Measurements from ENCODE around the gene SPOCK1. TPM values are rescaled to one million over a fixed set of nuclear protein-coding genes. Genes with fewer than 3 reads are reported as not detected.

Gene SPOCK1
- total and polyA plus RNA-seq, 2 donors (not counting 3 experiments of a cell fraction or from before 2014, with no cell fraction given): 144 to 280 TPM

DNA sequence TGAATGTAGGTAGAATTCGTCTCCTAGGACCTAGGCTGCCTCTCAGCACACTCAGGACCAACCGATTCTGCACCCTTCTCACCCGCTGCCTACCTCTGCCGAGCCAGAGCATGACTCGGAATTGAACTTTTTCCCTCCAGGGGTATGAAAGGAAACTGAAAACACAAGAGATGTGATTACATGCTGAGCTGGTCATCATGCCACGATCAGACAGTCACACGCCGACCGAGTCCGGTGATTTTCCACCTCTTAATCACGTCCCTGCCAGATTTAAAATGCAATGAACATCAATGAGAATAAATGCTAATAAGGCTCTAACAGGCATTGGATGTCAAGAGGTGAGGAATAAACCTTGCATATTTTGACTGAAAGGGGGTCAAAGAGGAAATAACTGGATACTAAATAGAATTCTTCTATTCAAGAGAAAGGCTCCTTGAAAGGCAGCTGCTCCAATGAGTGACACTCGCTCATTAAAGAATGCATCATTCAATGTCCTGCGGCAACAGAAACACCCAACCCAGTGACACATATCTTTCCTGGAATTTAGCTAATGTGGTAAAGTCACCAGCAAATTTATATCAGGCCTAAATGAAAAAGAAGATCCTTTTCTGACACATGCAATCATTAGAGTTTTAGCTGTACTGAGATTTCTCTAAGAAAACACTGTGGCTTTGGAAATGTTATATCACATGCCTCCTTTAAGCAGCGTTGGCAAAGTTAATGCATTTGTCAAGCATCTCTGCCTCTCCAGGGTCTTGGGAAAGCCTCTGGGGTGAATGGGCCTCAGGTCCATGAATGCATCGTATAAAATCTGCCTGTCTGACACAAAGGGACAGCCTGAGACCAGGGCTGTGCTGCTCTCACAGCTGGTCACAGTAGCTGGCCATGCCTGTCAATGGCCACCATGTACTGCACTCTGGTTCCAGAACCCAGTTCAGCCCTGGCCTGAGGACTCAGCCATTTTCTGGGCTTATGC is 128.7 kb downstream of the SPOCK1 start:
- CTCF ChIA-PET: interaction anchor here (1.0 to 1.7 kb wide), 6 partner anchors 8 to 50 kb away, joined by 3 to 7 read pairs (median 4); no protein-coding TSS in a partner anchor
- BruUV-seq (replicated peaks): no TSS peak
- no peak overlapping the region for H3K27ac ChIP-seq (ENCODE audit: insufficient read depth, low read depth, low read length)
- H3K9ac ChIP-seq (replicated peaks; ENCODE audit: extremely low read depth, insufficient read depth, low read length): no peak overlapping the region
- no peaks in the 10 kb centered on the region for H3K9me3 ChIP-seq (replicated peaks; ENCODE audit: control insufficient read depth, insufficient read depth, low read length)
- POLR2A ChIA-PET: no interaction called here
- H3K9me1 ChIP-seq (replicated peaks; ENCODE audit: control insufficient read depth, extremely low read depth, insufficient read depth, low read length): no peaks in the 10 kb centered on the region
- no peak for TF ChIP-seq MYC (IDR thresholded peaks at IDR 0.05; ENCODE audit: low read depth, low read length)
- no peak for TF ChIP-seq JUN (IDR thresholded peaks at IDR 0.05; ENCODE audit: borderline replicate concordance, insufficient read depth, insufficient read length, low read depth)
- TF ChIP-seq EZH2 (IDR thresholded peaks at IDR 0.05; ENCODE audit: borderline replicate concordance, low read depth, low read length, severe bottlenecking): no peak
- no peak for TF ChIP-seq POLR2AphosphoS5 (IDR thresholded peaks at IDR 0.05; ENCODE audit: insufficient read depth, low read depth, low read length)
- no peak for TF ChIP-seq FOS (IDR thresholded peaks at IDR 0.05; ENCODE audit: borderline replicate concordance, insufficient read depth, low read length)
- no peak for TF ChIP-seq POLR2A (IDR thresholded peaks at IDR 0.05; ENCODE audit: low read depth, low read length)
- TF ChIP-seq, protein P1, sequence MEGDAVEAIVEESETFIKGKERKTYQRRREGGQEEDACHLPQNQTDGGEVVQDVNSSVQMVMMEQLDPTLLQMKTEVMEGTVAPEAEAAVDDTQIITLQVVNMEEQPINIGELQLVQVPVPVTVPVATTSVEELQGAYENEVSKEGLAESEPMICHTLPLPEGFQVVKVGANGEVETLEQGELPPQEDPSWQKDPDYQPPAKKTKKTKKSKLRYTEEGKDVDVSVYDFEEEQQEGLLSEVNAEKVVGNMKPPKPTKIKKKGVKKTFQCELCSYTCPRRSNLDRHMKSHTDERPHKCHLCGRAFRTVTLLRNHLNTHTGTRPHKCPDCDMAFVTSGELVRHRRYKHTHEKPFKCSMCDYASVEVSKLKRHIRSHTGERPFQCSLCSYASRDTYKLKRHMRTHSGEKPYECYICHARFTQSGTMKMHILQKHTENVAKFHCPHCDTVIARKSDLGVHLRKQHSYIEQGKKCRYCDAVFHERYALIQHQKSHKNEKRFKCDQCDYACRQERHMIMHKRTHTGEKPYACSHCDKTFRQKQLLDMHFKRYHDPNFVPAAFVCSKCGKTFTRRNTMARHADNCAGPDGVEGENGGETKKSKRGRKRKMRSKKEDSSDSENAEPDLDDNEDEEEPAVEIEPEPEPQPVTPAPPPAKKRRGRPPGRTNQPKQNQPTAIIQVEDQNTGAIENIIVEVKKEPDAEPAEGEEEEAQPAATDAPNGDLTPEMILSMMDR (IDR thresholded peaks at IDR 0.05; ENCODE audit: extremely low read depth in 1 of 2, insufficient read depth in 1 of 2, low read depth in 1 of 2, low read length in 2 of 2): no peak
- TF ChIP-seq GATA2 (IDR thresholded peaks at IDR 0.05; ENCODE audit: insufficient read depth, insufficient read length, low read depth, low read length): no peak
- TF ChIP-seq, protein P2, sequence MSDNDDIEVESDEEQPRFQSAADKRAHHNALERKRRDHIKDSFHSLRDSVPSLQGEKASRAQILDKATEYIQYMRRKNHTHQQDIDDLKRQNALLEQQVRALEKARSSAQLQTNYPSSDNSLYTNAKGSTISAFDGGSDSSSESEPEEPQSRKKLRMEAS (IDR thresholded peaks at IDR 0.05; ENCODE audit: insufficient read depth, insufficient read length): no peak
- H3K4me3 ChIP-seq (replicated peaks in 1 of 3; ENCODE audit: insufficient read depth in 1 of 3, low read depth in 1 of 3, low read length in 3 of 3): no peak overlapping the region
- H3K79me2 ChIP-seq (ENCODE audit: control insufficient read depth, insufficient read depth, low read length): peaks cover 20% of the 10 kb centered on the region
- no peak overlapping the region for H2AFZ ChIP-seq (ENCODE audit: low read depth, low read length)
- no peaks in the 10 kb centered on the region for H3K27me3 ChIP-seq (ENCODE audit: control insufficient read depth in 2 of 2, insufficient read depth in 2 of 2, low read length in 2 of 2)
- H3K4me2 ChIP-seq (ENCODE audit: insufficient read depth, low read length): no peak overlapping the region
- no peaks in the 10 kb centered on the region for H4K20me1 ChIP-seq (replicated peaks; ENCODE audit: control insufficient read depth, extremely low read depth, insufficient read depth, low read length)
- intact Hi-C loops (cut with micrococcal nuclease): no loop called here
- DNase-seq (ENCODE audit: low read depth, low spot score) (no peak), FAIRE-seq (no peak)
- peaks cover 12% of the 10 kb centered on the region for H3K4me1 ChIP-seq (ENCODE audit: control insufficient read depth, extremely low read depth, insufficient read depth, low read length)
- H3K36me3 ChIP-seq (ENCODE audit: control insufficient read depth in 2 of 2, extremely low read depth in 1 of 2, insufficient read depth in 2 of 2, low read length in 2 of 2): no peaks in the 10 kb centered on the region
- dilution Hi-C loops (cut with MboI; ENCODE audit: extremely low pct_ligation_motif_present, low sequenced_read_pairs): no loop called here

Data from endothelial cell of umbilical vein (primary cell).